Astrocyte (in vitro differentiated cells and primary cell): ENCODE measurements around the gene SLC5A8. TPM values are rescaled to one million over a fixed set of nuclear protein-coding genes. Genes with fewer than 3 reads are reported as not detected.

Experiments
- DNase-seq: peaks from one replicate; pipeline ENCODE4 v3.0.0-alpha.2; 2010; ENCODE audit warnings: low read depth
- FAIRE-seq: peaks from 2 replicates; lab custom pipeline; 2011; peaks lifted over from hg19 to GRCh38; lab: Jason Lieb, UNC
- H2AFZ ChIP-seq: 2 replicates; pipeline ENCODE4 v1.6.0; 2012; ENCODE audit warnings: low read depth, low read length, inconsistent platforms
- H3K27ac ChIP-seq: 2 replicates; pipeline ENCODE4 v1.5.1; 2011; ENCODE audit warnings: low read depth, low read length, inconsistent platforms
- H3K27me3 ChIP-seq: 2 replicates; pipeline ENCODE4 v1.6.0; 2011; ENCODE audit warnings: low read length, inconsistent platforms; ENCODE audit not compliant: insufficient read depth
- H3K36me3 ChIP-seq: 2 replicates; pipeline ENCODE4 v1.5.1; 2011; ENCODE audit warnings: low read length, inconsistent platforms; ENCODE audit not compliant: insufficient read depth
- H3K4me1 ChIP-seq: 2 replicates; pipeline ENCODE4 v1.5.1; 2011; ENCODE audit warnings: low read length, inconsistent platforms; ENCODE audit not compliant: insufficient read depth
- H3K4me2 ChIP-seq: 2 replicates; pipeline ENCODE4 v1.6.0; 2012; ENCODE audit warnings: low read length, inconsistent platforms
- H3K4me3 ChIP-seq: 2 replicates; pipeline ENCODE4 v1.5.1; 2011; ENCODE audit warnings: low read depth, mild to moderate bottlenecking, low read length, inconsistent platforms; ENCODE audit not compliant: insufficient read depth
- H3K79me2 ChIP-seq: 2 replicates; pipeline ENCODE4 v1.6.0; 2012; ENCODE audit warnings: mild to moderate bottlenecking, low read length, inconsistent platforms; ENCODE audit not compliant: insufficient read depth
- H3K9ac ChIP-seq: 2 replicates; pipeline ENCODE4 v1.6.0; 2012; ENCODE audit warnings: mild to moderate bottlenecking, low read length, inconsistent platforms
- H3K9me3 ChIP-seq: 2 replicates; pipeline ENCODE4 v1.5.1; 2012; ENCODE audit warnings: low read depth, mild to moderate bottlenecking, low read length, inconsistent platforms; ENCODE audit not compliant: insufficient read depth
- H4K20me1 ChIP-seq: 2 replicates; pipeline ENCODE4 v1.6.0; 2012; ENCODE audit warnings: low read length, inconsistent platforms; ENCODE audit not compliant: insufficient read depth
- H3K27ac Mint-ChIP-seq: one replicate; pipeline ENCODE4 v1.8.0; 2021; ENCODE audit warnings: mild to moderate bottlenecking, mixed read lengths; ENCODE audit not compliant: unreplicated experiment
- H3K27me3 Mint-ChIP-seq: one replicate; pipeline ENCODE4 v1.8.0; 2021; ENCODE audit warnings: low read depth, mixed read lengths; ENCODE audit not compliant: unreplicated experiment
- H3K36me3 Mint-ChIP-seq: one replicate; pipeline ENCODE4 v1.8.0; 2021; ENCODE audit warnings: low read depth, mixed read lengths; ENCODE audit not compliant: unreplicated experiment
- H3K4me1 Mint-ChIP-seq: one replicate; pipeline ENCODE4 v1.8.0; 2021; ENCODE audit warnings: low read depth, mixed read lengths; ENCODE audit not compliant: unreplicated experiment
- H3K4me3 Mint-ChIP-seq: one replicate; pipeline ENCODE4 v1.8.0; 2021; ENCODE audit warnings: mild to moderate bottlenecking, moderate library complexity, mixed read lengths; ENCODE audit not compliant: unreplicated experiment
- H3K9me3 Mint-ChIP-seq: one replicate; pipeline ENCODE4 v1.8.0; 2021; ENCODE audit warnings: mild to moderate bottlenecking, mixed read lengths; ENCODE audit not compliant: unreplicated experiment
- CTCF ChIP-seq: IDR thresholded peaks from 2 replicates; pipeline ENCODE4 v1.5.1; 2011; ENCODE audit warnings: low read depth, mild to moderate bottlenecking, inconsistent platforms, low read length, moderate library complexity; ENCODE audit not compliant: insufficient read depth
- EZH2 ChIP-seq: IDR thresholded peaks from 2 replicates; pipeline ENCODE4 v1.6.1; 2012; ENCODE audit warnings: mild to moderate bottlenecking, low read length, inconsistent platforms; ENCODE audit not compliant: insufficient read depth
- total RNA-seq: library from RNA; stranded (reverse); gene quantifications from 2 replicates; pipeline ENCODE4 v1.2.1, GENCODE V29; 2021

The SLC5A8 gene
- total RNA-seq, 1 donor from 2014 or later, result not detected

DNA sequence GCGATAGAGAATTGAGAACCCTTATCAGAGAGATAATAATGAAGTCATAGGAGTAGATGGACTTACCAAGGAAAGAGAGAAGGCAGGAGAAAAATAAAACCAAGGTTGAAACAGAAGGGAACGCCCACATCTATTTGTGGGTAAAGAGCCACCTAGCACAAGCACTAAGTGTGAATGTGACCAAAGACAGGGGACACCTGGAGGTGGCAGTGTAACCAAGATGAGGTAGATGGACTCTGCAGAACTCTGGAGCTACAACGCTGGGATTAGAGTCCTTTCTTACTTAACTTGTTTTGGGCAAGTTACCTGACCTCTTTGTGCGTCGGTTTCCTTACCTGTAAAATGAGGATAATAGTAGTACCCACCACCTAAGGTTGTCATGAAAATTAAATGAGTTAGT is 101.9 kb downstream of the SLC5A8 start:
- H3K27me3 ChIP-seq, result no peaks in the 10 kb centered on the region
- no peak overlapping the region for H3K4me2 ChIP-seq
- H3K79me2 ChIP-seq, result no peaks in the 10 kb centered on the region
- Mint-ChIP-seq H3K9me3 (no peaks in the 10 kb centered on the region), H3K4me1 (no peaks in the 10 kb centered on the region), H3K36me3 (peaks cover 7% of the 10 kb centered on the region), H3K27me3 (no peaks in the 10 kb centered on the region), H3K27ac (no peak overlapping the region), H3K4me3 (no peak overlapping the region)
- H3K9ac ChIP-seq, result no peak overlapping the region
- no peak for FAIRE-seq
- TF ChIP-seq EZH2 (no peak), CTCF (no peak)
- H3K4me3 ChIP-seq, result no peak overlapping the region
- H3K27ac ChIP-seq, result no peak overlapping the region
- DNase-seq, result no peak
- no peaks in the 10 kb centered on the region for H3K36me3 ChIP-seq
- H3K9me3 ChIP-seq, result no peaks in the 10 kb centered on the region
- no peaks in the 10 kb centered on the region for H4K20me1 ChIP-seq
- no peaks in the 10 kb centered on the region for H3K4me1 ChIP-seq
- no peak overlapping the region for H2AFZ ChIP-seq

- FAIRE-seq, result no peak
- Mint-ChIP-seq H3K27ac (no peak overlapping the region), H3K4me3 (no peak overlapping the region)
Observed at GRCh38 chr12:101107032-101107763, 102.8 kb downstream of the SLC5A8 start.

More at GRCh38 chr12:101107032-101107763, 102.8 kb downstream of the SLC5A8 start:
- DNase-seq, result no peak
- Histone ChIP-seq H3K4me2 (no peak overlapping the region), H3K9me3 (no peaks in the 10 kb centered on the region), H3K79me2 (no peaks in the 10 kb centered on the region), H3K9ac (no peak overlapping the region), H2AFZ (no peak overlapping the region), H3K36me3 (no peaks in the 10 kb centered on the region), H4K20me1 (no peaks in the 10 kb centered on the region), H3K4me3 (no peak overlapping the region), H3K27ac (no peak overlapping the region), H3K4me1 (no peaks in the 10 kb centered on the region), H3K27me3 (no peaks in the 10 kb centered on the region)
- Mint-ChIP-seq H3K27me3 (no peaks in the 10 kb centered on the region), H3K9me3 (no peaks in the 10 kb centered on the region), H3K36me3 (peaks cover 5% of the 10 kb centered on the region), H3K4me1 (no peaks in the 10 kb centered on the region)
- TF ChIP-seq CTCF (no peak), EZH2 (no peak)

Other genes with a start within 250 kb of the SLC5A8 start
- 14.7 and 19.3 TPM in 2 replicates for gene UTP20, start 69.9 kb upstream of the SLC5A8 start, total RNA-seq
- 100 and 129 TPM in 2 replicates for gene ARL1, start 197.5 kb upstream of the SLC5A8 start, total RNA-seq